ENCODE data around the gene UPK1B.

The UPK1B gene

GRCh38 chr3:119161240-119161639 lies 12.2 kb upstream of the UPK1B start:
- TF ChIP-seq YY1 (IDR thresholded peaks at IDR 0.05; ENCODE audit: low read depth): no peak
- TF ChIP-seq EP300 (IDR thresholded peaks at IDR 0.05; ENCODE audit: borderline replicate concordance): no peak
- no peak for TF ChIP-seq ZBTB7A (IDR thresholded peaks at IDR 0.05; ENCODE audit: low read depth)
- TF ChIP-seq RAD21 (IDR thresholded peaks at IDR 0.05; ENCODE audit: low read depth): no peak
- TF ChIP-seq, protein P1, sequence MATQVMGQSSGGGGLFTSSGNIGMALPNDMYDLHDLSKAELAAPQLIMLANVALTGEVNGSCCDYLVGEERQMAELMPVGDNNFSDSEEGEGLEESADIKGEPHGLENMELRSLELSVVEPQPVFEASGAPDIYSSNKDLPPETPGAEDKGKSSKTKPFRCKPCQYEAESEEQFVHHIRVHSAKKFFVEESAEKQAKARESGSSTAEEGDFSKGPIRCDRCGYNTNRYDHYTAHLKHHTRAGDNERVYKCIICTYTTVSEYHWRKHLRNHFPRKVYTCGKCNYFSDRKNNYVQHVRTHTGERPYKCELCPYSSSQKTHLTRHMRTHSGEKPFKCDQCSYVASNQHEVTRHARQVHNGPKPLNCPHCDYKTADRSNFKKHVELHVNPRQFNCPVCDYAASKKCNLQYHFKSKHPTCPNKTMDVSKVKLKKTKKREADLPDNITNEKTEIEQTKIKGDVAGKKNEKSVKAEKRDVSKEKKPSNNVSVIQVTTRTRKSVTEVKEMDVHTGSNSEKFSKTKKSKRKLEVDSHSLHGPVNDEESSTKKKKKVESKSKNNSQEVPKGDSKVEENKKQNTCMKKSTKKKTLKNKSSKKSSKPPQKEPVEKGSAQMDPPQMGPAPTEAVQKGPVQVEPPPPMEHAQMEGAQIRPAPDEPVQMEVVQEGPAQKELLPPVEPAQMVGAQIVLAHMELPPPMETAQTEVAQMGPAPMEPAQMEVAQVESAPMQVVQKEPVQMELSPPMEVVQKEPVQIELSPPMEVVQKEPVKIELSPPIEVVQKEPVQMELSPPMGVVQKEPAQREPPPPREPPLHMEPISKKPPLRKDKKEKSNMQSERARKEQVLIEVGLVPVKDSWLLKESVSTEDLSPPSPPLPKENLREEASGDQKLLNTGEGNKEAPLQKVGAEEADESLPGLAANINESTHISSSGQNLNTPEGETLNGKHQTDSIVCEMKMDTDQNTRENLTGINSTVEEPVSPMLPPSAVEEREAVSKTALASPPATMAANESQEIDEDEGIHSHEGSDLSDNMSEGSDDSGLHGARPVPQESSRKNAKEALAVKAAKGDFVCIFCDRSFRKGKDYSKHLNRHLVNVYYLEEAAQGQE (IDR thresholded peaks at IDR 0.05; ENCODE audit: low read depth): no peak

DNA sequence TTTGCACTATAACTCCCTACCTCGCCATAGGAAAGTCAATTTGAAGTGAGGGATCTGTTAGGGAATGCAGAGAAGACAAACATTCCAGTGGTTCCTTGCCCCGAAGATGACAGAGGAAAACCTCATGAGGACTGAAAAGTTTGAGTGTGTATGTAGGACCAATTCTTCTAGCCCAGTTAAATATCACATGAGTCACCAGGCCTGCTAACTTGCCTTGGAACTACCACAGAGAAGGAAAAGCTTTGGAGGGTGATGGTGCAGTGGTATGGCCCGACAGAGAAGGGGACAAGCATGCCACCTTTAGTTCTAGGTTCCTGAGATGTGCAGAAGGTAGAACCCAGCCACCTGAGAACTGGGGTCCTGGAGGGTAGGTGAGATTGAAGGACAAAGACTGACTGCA lies 2.6 kb upstream of the UPK1B start:
- TF ChIP-seq, protein P2, sequence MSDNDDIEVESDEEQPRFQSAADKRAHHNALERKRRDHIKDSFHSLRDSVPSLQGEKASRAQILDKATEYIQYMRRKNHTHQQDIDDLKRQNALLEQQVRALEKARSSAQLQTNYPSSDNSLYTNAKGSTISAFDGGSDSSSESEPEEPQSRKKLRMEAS (IDR thresholded peaks at IDR 0.05): no peak
- TF ChIP-seq EGR1 (IDR thresholded peaks at IDR 0.05): no peak
- no peak for TF ChIP-seq EP300 (IDR thresholded peaks at IDR 0.05; ENCODE audit: borderline replicate concordance)
- TF ChIP-seq CEBPB (IDR thresholded peaks at IDR 0.05): no peak
- no peak for TF ChIP-seq FOXM1 (IDR thresholded peaks at IDR 0.05; ENCODE audit: borderline replicate concordance, low read depth)
- TF ChIP-seq TEAD4 (IDR thresholded peaks at IDR 0.05): no peak
- no peak for TF ChIP-seq NFIC (IDR thresholded peaks at IDR 0.05)
- TF ChIP-seq, protein P3, sequence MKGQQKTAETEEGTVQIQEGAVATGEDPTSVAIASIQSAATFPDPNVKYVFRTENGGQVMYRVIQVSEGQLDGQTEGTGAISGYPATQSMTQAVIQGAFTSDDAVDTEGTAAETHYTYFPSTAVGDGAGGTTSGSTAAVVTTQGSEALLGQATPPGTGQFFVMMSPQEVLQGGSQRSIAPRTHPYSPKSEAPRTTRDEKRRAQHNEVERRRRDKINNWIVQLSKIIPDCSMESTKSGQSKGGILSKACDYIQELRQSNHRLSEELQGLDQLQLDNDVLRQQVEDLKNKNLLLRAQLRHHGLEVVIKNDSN (IDR thresholded peaks at IDR 0.05): no peak
- TF ChIP-seq, protein P1 (IDR thresholded peaks at IDR 0.05; ENCODE audit: low read depth): no peak
- TF ChIP-seq ZBTB7A (IDR thresholded peaks at IDR 0.05; ENCODE audit: low read depth): no peak
- no peak for TF ChIP-seq CREB1 (IDR thresholded peaks at IDR 0.05; ENCODE audit: low read depth)
- no peak for TF ChIP-seq YY1 (IDR thresholded peaks at IDR 0.05; ENCODE audit: low read depth)
- no peak for TF ChIP-seq TAF1 (IDR thresholded peaks at IDR 0.05; ENCODE audit: low read depth)

DNA sequence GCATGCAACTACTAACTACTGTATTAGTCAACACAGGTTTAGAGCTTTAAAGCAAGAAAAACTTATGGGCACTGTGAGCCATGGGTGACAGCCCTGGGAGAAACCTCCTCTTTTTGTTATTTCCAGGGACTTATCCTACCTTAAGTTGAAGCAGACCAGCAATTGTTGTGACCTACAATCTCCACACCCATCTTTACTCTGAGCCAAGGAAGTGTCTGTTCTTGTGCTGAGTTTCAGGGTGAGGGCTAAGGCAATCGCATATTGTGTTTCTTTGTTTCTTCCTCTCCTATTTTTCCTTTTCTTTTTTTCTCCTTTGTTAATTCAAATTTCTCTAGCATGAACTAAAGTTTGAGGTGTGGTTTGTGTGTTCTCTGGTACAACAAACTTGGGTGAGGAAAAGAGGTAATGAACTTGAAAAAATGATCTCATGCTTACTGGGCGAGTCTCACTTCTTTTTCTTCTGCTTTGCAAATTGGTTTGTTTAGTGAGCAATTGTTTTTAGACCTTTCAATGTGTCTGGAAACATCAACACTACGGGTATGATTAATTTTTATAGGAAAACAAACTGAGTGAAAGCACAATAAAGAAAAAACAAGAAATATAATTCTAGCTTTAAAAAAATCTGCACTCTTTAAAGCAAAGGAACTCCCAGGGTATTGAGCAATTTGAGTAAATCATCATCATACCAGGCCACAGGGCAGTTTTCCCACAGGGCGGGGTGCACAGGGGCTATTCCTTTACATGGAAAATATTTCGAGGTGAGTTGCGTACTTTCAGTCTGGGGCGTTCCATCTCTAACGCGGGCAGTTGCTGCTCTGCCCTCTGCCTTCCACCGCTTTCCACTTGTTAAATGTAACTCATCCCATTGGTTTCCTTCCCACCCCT lies 2.7 kb downstream of the UPK1B start:
- TF ChIP-seq RAD21 (IDR thresholded peaks at IDR 0.05; ENCODE audit: low read depth) (no peak), EGR1 (IDR thresholded peaks at IDR 0.05) (no peak)

DNA sequence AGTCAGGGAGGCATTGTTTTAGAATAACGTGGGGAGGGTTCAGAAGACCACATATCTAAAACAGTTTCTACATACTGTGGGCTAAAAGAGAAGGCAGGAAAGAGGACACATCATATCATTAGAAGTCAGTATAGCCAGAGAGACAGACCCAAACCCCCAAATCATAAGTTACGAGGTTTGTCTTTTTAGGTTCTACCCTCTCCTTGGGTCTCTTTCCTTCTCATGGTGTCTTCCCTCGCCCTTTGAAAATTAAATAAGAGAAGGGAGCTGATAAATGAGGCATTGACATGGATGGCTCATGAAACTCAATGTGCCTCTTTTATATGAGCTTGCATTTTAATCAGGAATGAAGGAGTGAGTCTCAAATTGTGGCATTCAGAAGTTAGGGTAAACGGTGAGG lies 3.4 kb downstream of the UPK1B start:
- TF ChIP-seq TCF12 (IDR thresholded peaks at IDR 0.05; ENCODE audit: low read depth) (no peak), CREB1 (IDR thresholded peaks at IDR 0.05; ENCODE audit: low read depth) (no peak), RAD21 (IDR thresholded peaks at IDR 0.05; ENCODE audit: low read depth) (no peak), CEBPB (IDR thresholded peaks at IDR 0.05) (no peak), ZBTB7A (IDR thresholded peaks at IDR 0.05; ENCODE audit: low read depth) (no peak), TEAD4 (IDR thresholded peaks at IDR 0.05) (no peak), FOXM1 (IDR thresholded peaks at IDR 0.05; ENCODE audit: borderline replicate concordance, low read depth) (no peak), EGR1 (IDR thresholded peaks at IDR 0.05) (no peak), YY1 (IDR thresholded peaks at IDR 0.05; ENCODE audit: low read depth) (no peak), TAF1 (IDR thresholded peaks at IDR 0.05; ENCODE audit: low read depth) (no peak)
- TF ChIP-seq, protein P1 (IDR thresholded peaks at IDR 0.05; ENCODE audit: low read depth): no peak
- TF ChIP-seq, protein P2 (IDR thresholded peaks at IDR 0.05): no peak
- TF ChIP-seq, protein P3 (IDR thresholded peaks at IDR 0.05): no peak

Measured in Ishikawa (cell line).